NCI-H187 (cell line): ENCODE results near the gene LPP.

Experiments used
- DNase-seq, 2 experiments: peaks; one replicate each; lab custom pipeline; 2025; lab: John Stamatoyannopoulos, UW

Gene LPP

DNA sequence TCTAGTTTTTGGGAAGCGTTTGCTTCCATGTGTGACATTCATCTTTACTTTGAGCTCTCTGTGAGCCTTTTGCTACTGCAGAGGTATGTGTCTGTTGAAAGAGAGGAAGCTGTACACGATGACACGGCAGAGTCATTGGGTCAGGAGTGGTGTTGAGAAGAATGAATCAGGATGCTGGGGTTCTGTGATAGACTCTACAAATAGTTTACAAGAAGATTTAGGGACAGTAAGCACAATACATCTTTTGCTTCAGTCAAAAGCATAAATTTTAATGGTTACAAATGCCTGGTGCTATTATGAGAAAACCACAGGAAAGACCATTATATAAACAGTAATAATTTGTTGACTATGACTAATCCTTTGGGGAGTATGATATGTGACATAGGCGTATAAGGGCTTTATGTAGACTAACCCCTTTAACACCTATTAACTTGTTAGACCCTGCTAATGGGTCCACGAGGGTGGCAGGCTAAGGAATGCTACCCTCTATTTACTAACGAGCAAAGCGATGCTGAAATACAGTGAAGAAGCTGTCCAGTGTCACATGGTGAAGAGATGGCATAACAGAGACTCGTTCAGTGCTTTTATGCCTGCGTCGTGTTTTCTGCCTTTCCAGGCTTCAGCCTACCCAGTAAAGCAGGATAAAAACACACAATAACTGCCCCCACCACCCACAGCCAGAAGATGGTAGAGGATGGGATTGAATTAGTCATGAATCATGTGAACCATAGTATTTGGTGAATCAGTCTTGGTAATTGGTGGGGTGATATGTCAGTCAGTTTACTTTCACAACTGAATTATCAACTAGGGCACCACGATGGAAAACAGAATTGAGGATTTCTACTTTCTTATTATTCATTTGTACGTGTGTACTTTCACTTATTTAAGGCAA is 118.8 kb downstream of the LPP start:
- DNase-seq: no peak

- DNase-seq: no peak
These were observed 120.4 kb downstream of the LPP start for GRCh38 chr3:188274249-188274915.

- no peak for DNase-seq
These were observed 122.4 kb downstream of the LPP start for GRCh38 chr3:188276375-188276774.

DNA sequence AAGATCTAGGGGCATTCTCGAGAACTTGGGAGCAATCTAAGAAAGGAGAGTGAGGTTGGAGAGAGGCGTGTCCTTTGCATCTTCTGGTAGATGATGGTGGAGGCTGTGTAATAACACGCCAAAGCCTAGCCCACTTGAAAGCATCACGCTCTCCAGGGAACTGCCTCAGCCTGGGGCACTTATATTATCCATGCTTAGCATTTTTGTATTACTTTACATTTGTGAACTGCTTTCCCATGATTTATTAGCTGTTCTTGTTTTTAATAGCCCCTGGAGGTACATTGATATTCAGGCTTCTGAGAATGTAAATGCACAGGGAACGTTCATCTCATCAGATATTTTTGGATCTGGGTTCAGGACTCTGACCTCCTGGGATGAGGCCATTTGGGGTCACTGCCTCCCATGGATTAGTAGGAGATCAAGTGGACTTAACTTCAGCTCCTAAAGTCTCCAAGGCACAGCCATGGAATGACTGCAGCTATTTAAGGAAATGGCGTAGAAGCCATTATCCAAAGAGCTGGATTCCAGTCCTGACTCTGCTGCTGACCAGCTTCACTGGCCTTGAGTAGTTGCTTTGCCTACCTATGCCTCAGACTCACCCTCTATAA is 124.9 kb downstream of the LPP start:
- peak in 1 of 2 experiments; percentile 18 for DNase-seq

DNA sequence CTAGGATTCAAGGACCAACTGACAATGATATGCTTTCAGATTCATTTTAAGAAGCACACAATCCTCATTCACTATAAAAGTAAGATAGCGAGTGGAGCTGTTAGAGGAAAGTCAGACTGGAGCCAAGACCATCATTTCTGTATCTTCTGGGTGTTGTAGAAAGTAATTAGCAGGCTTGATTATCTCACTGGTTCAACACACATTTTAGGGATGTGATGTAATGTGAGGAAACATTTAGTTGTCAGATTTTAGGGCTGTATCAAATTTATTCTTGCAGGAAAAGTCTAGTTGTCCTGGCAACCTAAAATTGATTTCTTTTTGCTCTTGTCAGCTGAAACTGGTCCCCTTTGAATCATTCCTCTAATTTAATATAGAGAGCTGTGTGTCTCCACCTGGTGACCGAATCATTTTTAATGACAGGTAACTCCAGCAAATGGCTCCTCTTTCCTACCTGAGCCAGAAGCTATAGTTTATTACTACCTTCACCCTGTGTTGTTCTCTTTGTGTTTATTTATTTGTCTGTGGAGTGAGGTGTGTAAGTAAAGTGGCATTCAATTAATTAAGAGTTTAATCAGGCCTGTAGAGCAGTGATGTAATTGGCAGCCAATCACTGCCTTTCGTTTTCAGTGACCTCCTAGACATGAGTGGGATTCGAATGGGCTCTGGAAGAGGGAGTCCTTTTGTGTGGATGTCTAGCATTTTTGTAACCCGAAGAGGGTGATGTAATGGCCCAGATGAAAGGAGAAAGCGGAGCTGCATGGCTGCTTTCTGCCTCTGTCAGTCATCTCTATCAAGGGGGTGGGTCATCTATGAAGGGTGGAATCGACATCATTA is 125.8 kb downstream of the LPP start:
- no peak for DNase-seq

- no peak for DNase-seq
These were observed 126.7 kb downstream of the LPP start for GRCh38 chr3:188280627-188281026.

DNA sequence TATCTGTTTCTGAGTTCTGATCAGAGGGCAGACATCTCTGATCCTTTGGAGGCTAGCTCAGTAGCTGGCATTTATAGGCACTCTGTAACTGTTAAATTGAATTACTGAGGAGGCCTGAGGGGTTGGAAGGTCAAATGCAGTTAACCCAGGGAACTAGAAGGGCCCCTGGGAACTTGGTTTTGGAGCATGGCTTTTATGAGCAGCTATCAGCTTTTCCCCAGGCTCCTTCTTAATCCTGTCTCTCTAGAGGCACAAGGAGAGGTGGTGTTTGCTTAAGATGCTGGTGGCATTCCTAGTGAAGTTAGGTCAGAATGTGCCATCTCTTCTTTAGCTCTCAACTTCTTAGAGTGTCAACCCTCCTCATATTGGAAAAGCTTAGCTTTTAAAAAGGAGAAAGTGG is 128.9 kb downstream of the LPP start:
- no peak for DNase-seq

- DNase-seq: no peak
These were observed 129.4 kb downstream of the LPP start for GRCh38 chr3:188283347-188283746.

DNA sequence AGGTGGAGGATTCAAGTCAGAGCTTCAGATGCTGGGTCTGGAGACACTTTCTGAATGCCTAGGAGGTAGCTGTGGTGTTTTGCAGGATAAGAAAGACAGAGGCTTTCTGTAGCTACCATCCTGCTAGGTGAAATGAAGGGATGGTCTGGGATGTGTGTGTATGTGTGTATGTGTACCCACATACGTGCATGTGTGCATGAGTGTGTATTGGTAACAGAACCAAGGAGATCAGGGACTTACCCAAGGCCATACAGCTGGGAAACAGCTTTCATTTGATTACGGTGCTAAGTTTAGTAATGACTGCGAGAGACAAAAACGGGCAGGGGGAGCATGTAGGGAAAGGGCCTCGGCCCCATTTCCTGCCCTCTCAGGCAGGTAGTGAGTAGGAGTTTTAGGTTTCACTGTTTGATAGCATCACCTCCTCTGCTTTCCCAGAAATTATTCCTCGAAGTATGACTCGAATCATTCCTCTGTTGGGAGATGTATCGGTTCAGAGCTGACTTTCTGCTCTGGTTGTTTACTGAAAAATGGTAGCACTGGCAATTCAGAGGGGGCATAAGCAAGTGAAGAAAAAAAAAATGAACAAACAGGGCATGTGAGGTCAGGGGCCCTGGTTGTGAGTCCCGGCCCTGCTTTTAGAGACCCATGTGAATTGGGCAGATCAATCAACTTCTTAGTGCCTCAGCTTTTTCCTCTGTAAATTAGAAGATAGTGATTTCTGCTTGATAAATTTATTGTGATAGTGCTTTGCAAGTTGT is 130.7 kb downstream of the LPP start:
- no peak for DNase-seq

DNA sequence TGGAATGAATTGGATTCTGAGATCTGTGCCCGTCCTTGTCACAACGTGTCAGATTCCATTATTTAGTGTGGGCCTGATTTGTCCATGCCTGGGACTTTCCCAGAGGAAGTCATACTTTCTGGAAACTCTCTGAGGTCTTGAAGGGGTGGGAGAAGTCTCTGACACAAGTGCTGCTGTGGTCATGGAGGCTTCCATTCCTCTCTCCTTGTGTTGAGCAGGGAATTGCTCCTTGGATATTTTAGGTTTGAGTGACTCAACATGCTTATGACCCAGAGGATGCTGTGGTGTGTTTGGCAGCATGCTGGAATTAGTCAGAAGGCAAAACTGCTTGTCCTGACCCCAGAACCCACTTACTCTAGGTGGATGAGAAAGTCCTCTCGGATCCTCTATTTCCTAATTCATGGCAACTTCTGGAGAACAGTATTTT is 132.1 kb downstream of the LPP start:
- DNase-seq: no peak

DNA sequence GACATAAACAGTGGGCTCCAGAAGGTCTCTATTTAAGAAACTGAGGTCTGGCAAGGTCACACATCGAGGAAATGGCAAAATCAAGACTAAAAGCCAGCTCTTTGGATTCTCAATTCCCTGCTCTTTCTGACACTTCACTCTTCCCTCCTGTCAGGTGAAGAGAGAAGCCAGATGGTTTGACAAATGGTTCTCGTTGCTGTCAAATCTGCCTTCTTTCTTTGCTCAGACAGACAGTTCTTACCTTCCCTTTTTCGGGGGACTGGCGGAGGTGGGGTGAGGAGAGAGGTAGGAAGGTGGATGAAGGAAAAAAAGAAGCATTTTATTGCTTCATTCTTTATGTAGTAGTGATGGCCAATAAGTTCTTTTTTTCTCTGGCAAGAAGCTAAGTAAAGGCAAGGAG is 133.4 kb downstream of the LPP start:
- no peak for DNase-seq

DNA sequence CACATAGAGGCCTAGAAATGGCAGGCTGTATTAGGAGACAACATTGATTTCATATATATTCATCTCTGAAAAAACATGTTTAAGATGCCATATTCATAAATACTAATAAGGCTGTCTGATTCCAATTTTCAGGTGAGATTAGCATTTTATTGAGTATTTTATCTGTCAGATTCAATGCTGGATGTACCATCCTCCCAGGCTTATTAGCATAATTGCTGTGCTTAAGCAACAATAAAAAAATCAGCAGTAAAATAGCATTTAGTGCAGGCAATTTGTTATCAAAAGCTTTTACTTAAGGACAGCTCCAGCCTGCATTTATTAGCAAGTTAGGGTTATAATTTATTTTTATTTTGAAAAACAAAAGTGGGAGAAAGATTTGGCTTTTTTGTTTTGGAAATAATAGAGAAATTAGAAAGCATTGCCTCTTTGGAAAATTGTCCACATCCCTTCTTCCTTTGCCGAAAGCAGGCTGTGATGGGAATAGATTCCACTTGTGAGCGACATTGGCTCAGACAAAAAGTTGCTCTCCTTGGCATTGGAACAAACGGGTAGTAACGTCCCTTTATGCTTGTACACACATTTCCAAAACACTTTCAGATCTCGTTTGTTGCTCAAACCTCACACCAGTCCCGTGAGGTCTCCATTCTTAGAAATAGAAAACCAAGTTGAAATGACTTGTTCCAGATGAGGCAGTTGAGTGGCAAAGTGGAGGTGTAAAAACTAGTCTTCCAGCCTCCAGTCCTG is 134.0 kb downstream of the LPP start:
- no peak for DNase-seq

- no peak for DNase-seq
These were observed 138.3 kb downstream of the LPP start for GRCh38 chr3:188292251-188292650.

DNA sequence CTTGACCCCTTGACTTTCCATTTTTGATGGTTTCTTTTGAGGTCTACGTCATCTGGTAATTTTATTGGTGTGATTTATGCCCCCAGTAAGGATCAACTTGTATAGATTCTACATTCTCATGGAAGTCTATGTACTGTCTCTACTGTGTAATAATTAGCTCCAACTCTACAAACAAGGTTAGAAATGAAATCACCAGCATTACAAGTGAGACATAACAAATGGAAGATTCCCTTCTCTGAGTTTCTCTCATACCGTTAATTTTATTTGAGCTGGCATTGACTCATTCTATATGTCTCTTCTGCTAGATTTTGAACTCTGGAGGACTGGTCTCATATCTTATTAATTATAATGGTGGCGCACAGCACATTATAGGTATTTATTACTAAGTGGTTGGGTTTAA is 138.9 kb downstream of the LPP start:
- DNase-seq: no peak

- no peak for DNase-seq
These were observed 140.2 kb downstream of the LPP start for GRCh38 chr3:188294113-188294512.

- no peak for DNase-seq
These were observed 141.0 kb downstream of the LPP start for GRCh38 chr3:188294823-188295487.

DNA sequence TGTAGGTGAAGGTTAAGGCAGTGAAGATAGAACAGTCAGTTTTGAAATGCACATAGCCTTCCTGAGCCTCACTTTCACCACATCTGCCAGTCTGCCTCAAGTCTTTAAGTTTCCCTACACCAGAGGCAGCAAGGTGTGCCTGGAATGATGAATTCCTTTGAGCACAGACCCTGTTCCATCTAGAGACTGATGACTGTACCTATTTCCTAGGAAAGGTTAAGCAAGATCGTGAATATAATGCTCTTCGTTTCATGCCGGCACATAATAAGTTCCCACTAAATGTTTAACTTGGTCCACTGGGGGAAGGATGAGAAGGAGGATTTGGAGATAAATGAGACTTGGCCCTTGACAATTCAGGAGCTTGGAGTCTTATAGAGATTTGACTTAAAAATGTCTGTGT is 141.9 kb downstream of the LPP start:
- no peak for DNase-seq

GRCh38 chr3:188296761-188297612 is 143.0 kb downstream of the LPP start:
- DNase-seq: no peak

- no peak for DNase-seq
These were observed 144.6 kb downstream of the LPP start for GRCh38 chr3:188298585-188298984.
